Liver (tissue), 3 donors: ENCODE data around the gene PER2.

ENCODE experiments used
- CTCF ChIP-seq: fragments of 150-350 bp; IDR thresholded peaks from 2 replicates; pipeline ENCODE4 v1.5.1; 2017; ENCODE audit warnings: improper control_type of control experiment, low read depth, low read length; ENCODE audit not compliant: missing input control
- GABPA ChIP-seq, 2 donors: IDR thresholded peaks in 1 of 2; conservative IDR thresholded peaks in 1 of 2; 2 replicates each; pipeline ENCODE4 v1.6.1; 2016; ENCODE audit warnings: antibody characterized with exemption in 2 of 2, mild to moderate bottlenecking in 1 of 2, moderate library complexity in 1 of 2
- JUND ChIP-seq, 2 donors: IDR thresholded peaks; 2 replicates each; pipeline ENCODE4 v1.6.1; 2016; ENCODE audit warnings: antibody characterized with exemption in 2 of 2
- MAX ChIP-seq: IDR thresholded peaks from 2 replicates; pipeline ENCODE4 v1.6.1; 2016; ENCODE audit warnings: antibody characterized with exemption
- RXRA ChIP-seq, 2 donors: IDR thresholded peaks; 2 replicates each; pipeline ENCODE4 v1.6.1; 2017 to 2018; ENCODE audit warnings: antibody characterized with exemption in 2 of 2, mild to moderate bottlenecking in 1 of 2
- TAF1 ChIP-seq: conservative IDR thresholded peaks from 2 replicates; pipeline ENCODE4 v1.6.1; 2016; ENCODE audit warnings: antibody characterized with exemption, mild to moderate bottlenecking
- YY1 ChIP-seq: IDR thresholded peaks from 2 replicates; pipeline ENCODE4 v1.6.1; 2016; ENCODE audit warnings: antibody characterized with exemption, mild to moderate bottlenecking
- ZBTB33 ChIP-seq: IDR thresholded peaks from 2 replicates; pipeline ENCODE4 v1.6.1; 2016; ENCODE audit warnings: antibody characterized with exemption
- donor health status: healthy.
- donor health status: healthy.

GRCh38 chr2:238228700-238229099 is 59.7 kb downstream of the PER2 start:
- TF ChIP-seq CTCF (no peak), RXRA (IDR thresholded peaks at IDR 0.05) (no peak), MAX (no peak), JUND (IDR thresholded peaks at IDR 0.05) (no peak), GABPA (IDR thresholded peaks at IDR 0.05 in 1 of 2, conservative IDR thresholded peaks at IDR 0.05 in 1 of 2) (no peak), TAF1 (no peak), ZBTB33 (no peak), YY1 (no peak)
